ENCODE measurements around the gene ZNF678. TPM values are rescaled to one million over a fixed set of nuclear protein-coding genes. Genes with fewer than 3 reads are reported as not detected.

Gene ZNF678
- total and polyA plus RNA-seq, 2 of the 8 experiments (the other 6 are each of a cell fraction or from before 2014, with no cell fraction given) = 6.9 to 28.3 TPM

DNA sequence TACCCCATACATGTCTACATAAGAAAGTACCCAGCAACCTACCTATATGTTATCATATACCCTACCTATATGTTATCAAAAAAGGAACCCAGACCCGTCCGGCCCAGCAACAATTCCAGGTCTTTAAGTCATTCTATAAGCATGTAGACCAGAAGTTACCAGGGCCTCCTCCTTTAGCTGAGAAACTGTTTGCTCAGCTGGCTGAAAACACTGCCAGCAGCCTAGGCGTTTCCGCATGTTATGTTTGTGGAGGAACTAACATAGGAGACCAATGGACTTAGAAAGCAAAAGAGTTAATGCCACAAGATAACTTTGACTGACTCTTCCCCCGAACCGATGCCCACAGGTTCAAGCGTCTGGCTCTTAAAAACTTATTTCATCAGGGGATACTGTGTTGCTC lies 7.1 kb upstream of the ZNF678 start:
- Histone ChIP-seq H2AFZ (ENCODE audit: low read length) (no peak overlapping the region), H3K4me3 (ENCODE audit: extremely low read depth in 1 of 4, insufficient read depth in 2 of 4, low read depth in 3 of 4, low read length in 4 of 4) (no peak overlapping the region), H2BK15ac (ENCODE audit: low read length) (no peak overlapping the region), H3K18ac (ENCODE audit: extremely low read depth, low read length) (no peak overlapping the region), H2BK120ac (replicated peaks; ENCODE audit: low read depth, low read length) (no peak overlapping the region), H3K4me1 (replicated peaks in 1 of 4; ENCODE audit: control insufficient read depth in 3 of 4, insufficient read depth in 4 of 4, low read length in 3 of 4) (no peaks in the 10 kb centered on the region), H3K79me1 (ENCODE audit: low read depth, low read length) (no peaks in the 10 kb centered on the region), H3K27ac (ENCODE audit: low read depth, low read length) (no peak overlapping the region), H3K79me2 (ENCODE audit: control insufficient read depth in 1 of 2, insufficient read depth in 2 of 2, low read length in 2 of 2) (no peaks in the 10 kb centered on the region), H3K9ac (replicated peaks in 1 of 4; ENCODE audit: extremely low read depth in 1 of 4, low read depth in 3 of 4, low read length in 3 of 4) (no peak overlapping the region), H2BK20ac (ENCODE audit: low read length) (no peak overlapping the region), H3K36me3 (ENCODE audit: control insufficient read depth in 2 of 4, insufficient read depth in 4 of 4, low read length in 3 of 4) (no peaks in the 10 kb centered on the region), H3K4ac (replicated peaks; ENCODE audit: insufficient read length, low read depth, low read length) (no peak overlapping the region), H4K20me1 (replicated peaks in 1 of 2; ENCODE audit: control insufficient read depth in 1 of 2, insufficient read depth in 2 of 2, low read length in 2 of 2) (no peaks in the 10 kb centered on the region), H3K27me3 (replicated peaks in 1 of 4; ENCODE audit: control insufficient read depth in 3 of 4, extremely low read depth in 1 of 4, insufficient read depth in 3 of 4, low read length in 3 of 4) (no peaks in the 10 kb centered on the region), H4K8ac (ENCODE audit: extremely low read depth, insufficient read depth, low read length) (no peak overlapping the region), H3K23me2 (ENCODE audit: low read depth, low read length) (no peaks in the 10 kb centered on the region), H2BK12ac (ENCODE audit: low read depth, low read length) (no peak overlapping the region), H4K5ac (ENCODE audit: insufficient read length, low read depth, low read length) (no peak overlapping the region), H3K4me2 (ENCODE audit: insufficient read depth in 1 of 2, low read depth in 2 of 2, low read length in 2 of 2) (no peak overlapping the region), H4K91ac (replicated peaks; ENCODE audit: insufficient read length, low read length) (no peak overlapping the region), H2AK5ac (ENCODE audit: low read depth, low read length) (no peak overlapping the region), H3K9me3 (ENCODE audit: insufficient read depth in 2 of 2, low read depth in 1 of 2, low read length in 1 of 2) (peaks cover under 1 to 17% of the 10 kb centered on the region in 2 experiments; a peak in 1 of 4 replicates), H3K23ac (ENCODE audit: insufficient read length) (no peak overlapping the region), H3K14ac (ENCODE audit: insufficient read length) (no peak overlapping the region), H2BK5ac (ENCODE audit: low read depth, low read length) (no peak overlapping the region), H3K56ac (replicated peaks; ENCODE audit: insufficient read length, low read depth, low read length) (no peak overlapping the region)
- 96% methylated on average over 7 of the region's 7 CpGs; no CpG with 5 or more reads in 1 of the 2 experiments for WGBS, 2 experiments (ENCODE audit: extremely low coverage in 1 of 2, insufficient coverage in 1 of 2, insufficient read length in 1 of 2, insufficient replicate concordance in 2 of 2, low coverage in 1 of 2, low lambda C conversion rate in 2 of 2, missing lambda C conversion rate in 1 of 2)
- TF ChIP-seq POU5F1 (IDR thresholded peaks at IDR 0.05; ENCODE audit: low read depth, low read length) = no peak
- no peak for TF ChIP-seq SIN3A (conservative IDR thresholded peaks at IDR 0.05 in 1 of 2, IDR thresholded peaks at IDR 0.05 in 1 of 2; ENCODE audit: low read depth in 1 of 2, low read length in 2 of 2)
- no peak for TF ChIP-seq RAD21 (IDR thresholded peaks at IDR 0.05 in 1 of 2, conservative IDR thresholded peaks at IDR 0.05 in 1 of 2; ENCODE audit: low read depth in 2 of 2, low read length in 2 of 2)
- no peak for TF ChIP-seq MAFK (IDR thresholded peaks at IDR 0.05; ENCODE audit: low read depth, low read length)
- TF ChIP-seq ASH2L (IDR thresholded peaks at IDR 0.05; ENCODE audit: low read length) = no peak
- CTCF ChIA-PET (ENCODE audit: partially characterized antibody) = interaction anchor here (1.1 kb wide), 1 partner anchor 87 kb away, joined by 3 read pairs; no protein-coding TSS in a partner anchor
- POLR2A ChIA-PET (ENCODE audit: partially characterized antibody) = no interaction called here
- FAIRE-seq = no peak
- DNase-seq (ENCODE audit: low read depth in 1 of 2, low spot score in 2 of 2) = no peak

Measured in H1 (cell line).